Gastroesophageal sphincter (tissue), 3 donors: ENCODE measurements around the gene CACNA2D3.

Experiments used
- EP300 ChIP-seq: sonication (generic); formaldehyde crosslinking; IDR thresholded peaks from one replicate; pipeline ENCODE4 v1.6.1; 2017; ENCODE audit warnings: antibody characterized with exemption, mild to moderate bottlenecking
- POLR2A ChIP-seq, 2 donors: fragments of 450-650 bp; IDR thresholded peaks; one replicate each; pipeline ENCODE4 v1.6.1; 2017; ENCODE audit warnings: antibody characterized with exemption in 2 of 2, mild to moderate bottlenecking in 2 of 2, moderate library complexity in 1 of 2
- TF ChIP-seq, protein P1 (sequence below), 4 experiments: fragments of 200-600 bp in 2 of 4; fragments of 450-650 bp in 2 of 4; sonication (generic) in 1 of 4; IDR thresholded peaks; one replicate each; pipeline ENCODE4 v1.5.1; 2017 to 2019; ENCODE audit warnings: antibody characterized with exemption in 4 of 4, mild to moderate bottlenecking in 2 of 4, moderate library complexity in 2 of 4

DNA sequence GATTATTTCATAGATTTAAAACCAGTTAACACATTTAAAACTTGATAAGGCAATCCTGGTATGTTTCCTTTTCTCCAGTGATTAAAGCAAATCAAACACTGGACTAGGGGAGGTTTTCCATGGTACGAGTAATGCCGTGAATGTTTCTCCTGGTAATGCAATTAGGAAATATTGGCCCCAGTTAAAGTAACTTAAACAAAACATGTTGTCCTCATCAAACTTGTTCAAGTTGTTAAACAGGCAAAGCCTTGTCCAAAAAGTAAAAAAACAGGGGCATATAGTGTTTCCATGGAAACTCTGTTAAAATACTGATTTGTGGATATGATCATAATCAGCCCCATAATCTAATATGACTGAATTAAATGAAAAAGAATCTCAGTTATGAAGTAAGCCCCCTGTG lies 818.6 kb downstream of the CACNA2D3 start:
- TF ChIP-seq, protein P1, sequence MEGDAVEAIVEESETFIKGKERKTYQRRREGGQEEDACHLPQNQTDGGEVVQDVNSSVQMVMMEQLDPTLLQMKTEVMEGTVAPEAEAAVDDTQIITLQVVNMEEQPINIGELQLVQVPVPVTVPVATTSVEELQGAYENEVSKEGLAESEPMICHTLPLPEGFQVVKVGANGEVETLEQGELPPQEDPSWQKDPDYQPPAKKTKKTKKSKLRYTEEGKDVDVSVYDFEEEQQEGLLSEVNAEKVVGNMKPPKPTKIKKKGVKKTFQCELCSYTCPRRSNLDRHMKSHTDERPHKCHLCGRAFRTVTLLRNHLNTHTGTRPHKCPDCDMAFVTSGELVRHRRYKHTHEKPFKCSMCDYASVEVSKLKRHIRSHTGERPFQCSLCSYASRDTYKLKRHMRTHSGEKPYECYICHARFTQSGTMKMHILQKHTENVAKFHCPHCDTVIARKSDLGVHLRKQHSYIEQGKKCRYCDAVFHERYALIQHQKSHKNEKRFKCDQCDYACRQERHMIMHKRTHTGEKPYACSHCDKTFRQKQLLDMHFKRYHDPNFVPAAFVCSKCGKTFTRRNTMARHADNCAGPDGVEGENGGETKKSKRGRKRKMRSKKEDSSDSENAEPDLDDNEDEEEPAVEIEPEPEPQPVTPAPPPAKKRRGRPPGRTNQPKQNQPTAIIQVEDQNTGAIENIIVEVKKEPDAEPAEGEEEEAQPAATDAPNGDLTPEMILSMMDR (IDR thresholded peaks at IDR 0.05) = no peak
- no peak for TF ChIP-seq POLR2A (IDR thresholded peaks at IDR 0.05)
- TF ChIP-seq EP300 = no peak
